Osteocyte (in vitro differentiated cells): ENCODE results near the gene LAMA5. TPM values are rescaled to one million over a fixed set of nuclear protein-coding genes. Genes with fewer than 3 reads are reported as not detected.

Source experiments
- DNase-seq: peaks from one replicate; pipeline ENCODE4 v3.0.0; 2021; ENCODE audit warnings: mixed read lengths; ENCODE audit not compliant: unreplicated experiment; ENCODE audit errors: extremely low spot score
- H3K27ac Mint-ChIP-seq: one replicate; pipeline ENCODE4 v1.8.0; 2021; ENCODE audit warnings: mild to moderate bottlenecking, mixed read lengths; ENCODE audit not compliant: unreplicated experiment
- H3K27me3 Mint-ChIP-seq: one replicate; pipeline ENCODE4 v1.8.0; 2021; ENCODE audit warnings: mixed read lengths; ENCODE audit not compliant: unreplicated experiment
- H3K36me3 Mint-ChIP-seq: one replicate; pipeline ENCODE4 v1.8.0; 2021; ENCODE audit warnings: mixed read lengths; ENCODE audit not compliant: unreplicated experiment
- H3K4me1 Mint-ChIP-seq: one replicate; pipeline ENCODE4 v1.8.0; 2021; ENCODE audit warnings: mixed read lengths; ENCODE audit not compliant: unreplicated experiment
- H3K4me3 Mint-ChIP-seq: one replicate; pipeline ENCODE4 v1.8.0; 2021; ENCODE audit warnings: mild to moderate bottlenecking, moderate library complexity, mixed read lengths; ENCODE audit not compliant: unreplicated experiment
- H3K9me3 Mint-ChIP-seq: one replicate; pipeline ENCODE4 v1.8.0; 2021; ENCODE audit warnings: mixed read lengths; ENCODE audit not compliant: unreplicated experiment
- CTCF ChIP-seq: fragments of 200-600 bp; sonication (generic); IDR thresholded peaks from 2 replicates; pipeline ENCODE4 v1.5.0; 2021; ENCODE audit warnings: antibody characterized with exemption, mild to moderate bottlenecking, moderate library complexity
- total RNA-seq: library from RNA; stranded (reverse); gene quantifications from 2 replicates; pipeline ENCODE4 v1.2.1, GENCODE V29; 2021

Gene LAMA5
- total RNA-seq, 1 donor from 2014 or later = 201 TPM

- TF ChIP-seq CTCF = no peak
- no peaks in the 10 kb centered on the region for H3K4me1 Mint-ChIP-seq
- no peaks in the 10 kb centered on the region for H3K27me3 Mint-ChIP-seq
- DNase-seq = no peak
- no peaks in the 10 kb centered on the region for H3K9me3 Mint-ChIP-seq
- H3K36me3 Mint-ChIP-seq = peaks cover 30% of the 10 kb centered on the region
- H3K4me3 Mint-ChIP-seq = no peak overlapping the region
- H3K27ac Mint-ChIP-seq = no peak overlapping the region
Observed at GRCh38 chr20:62289898-62290297, 77.2 kb downstream of the LAMA5 start.

- no peaks in the 10 kb centered on the region for H3K9me3 Mint-ChIP-seq
- H3K27me3 Mint-ChIP-seq = no peaks in the 10 kb centered on the region
- no peaks in the 10 kb centered on the region for H3K4me1 Mint-ChIP-seq
- H3K36me3 Mint-ChIP-seq = peaks cover 30% of the 10 kb centered on the region
- H3K4me3 Mint-ChIP-seq = no peak overlapping the region
- DNase-seq = no peak
- no peak overlapping the region for H3K27ac Mint-ChIP-seq
- TF ChIP-seq CTCF = no peak
Observed at GRCh38 chr20:62289131-62289530, 78.0 kb downstream of the LAMA5 start.

- no peak overlapping the region for H3K27ac Mint-ChIP-seq
- H3K9me3 Mint-ChIP-seq = no peaks in the 10 kb centered on the region
- no peak for TF ChIP-seq CTCF
- peaks cover 31% of the 10 kb centered on the region for H3K36me3 Mint-ChIP-seq
- H3K27me3 Mint-ChIP-seq = no peaks in the 10 kb centered on the region
- H3K4me3 Mint-ChIP-seq = no peak overlapping the region
- DNase-seq = no peak
- H3K4me1 Mint-ChIP-seq = no peaks in the 10 kb centered on the region
Observed at GRCh38 chr20:62288535-62289105, 78.5 kb downstream of the LAMA5 start.

GRCh38 chr20:62287759-62288534 is 79.2 kb downstream of the LAMA5 start:
- Mint-ChIP-seq H3K36me3 (peaks cover 29% of the 10 kb centered on the region), H3K9me3 (no peaks in the 10 kb centered on the region), H3K4me1 (no peaks in the 10 kb centered on the region), H3K27me3 (no peaks in the 10 kb centered on the region), H3K27ac (no peak overlapping the region), H3K4me3 (no peak overlapping the region)
- TF ChIP-seq CTCF = no peak
- DNase-seq = no peak

- Mint-ChIP-seq H3K36me3 (peaks cover 27% of the 10 kb centered on the region), H3K4me3 (no peak overlapping the region), H3K27ac (no peak overlapping the region), H3K9me3 (no peaks in the 10 kb centered on the region), H3K4me1 (no peaks in the 10 kb centered on the region), H3K27me3 (no peaks in the 10 kb centered on the region)
- DNase-seq = no peak
- TF ChIP-seq CTCF = no peak
Observed at GRCh38 chr20:62287129-62287528, 80.0 kb downstream of the LAMA5 start.
